KMS-11 (cell line): ENCODE data around the gene ADAMTS17.

Source experiments
- H2AFZ ChIP-seq: fragments of 200-600 bp; sonication (generic); 2 replicates; pipeline ENCODE4 v1.6.1; 2016; ENCODE audit warnings: antibody characterized with exemption, mixed run types, low read depth
- H3K27ac ChIP-seq: fragments of 200-600 bp; sonication (generic); 2 replicates; pipeline ENCODE4 v1.6.1; 2016; ENCODE audit warnings: mild to moderate bottlenecking, mixed run types
- H3K27me3 ChIP-seq: fragments of 200-600 bp; sonication (generic); 2 replicates; pipeline ENCODE4 v1.6.1; 2017; ENCODE audit warnings: mild to moderate bottlenecking, low read depth, mixed run types, moderate library complexity; ENCODE audit not compliant: insufficient read depth
- H3K36me3 ChIP-seq: fragments of 200-600 bp; sonication (generic); 2 replicates; pipeline ENCODE4 v1.6.1; 2017; ENCODE audit warnings: mild to moderate bottlenecking, mixed run types; ENCODE audit not compliant: insufficient read depth
- H3K4me1 ChIP-seq: fragments of 200-600 bp; sonication (generic); 2 replicates; pipeline ENCODE4 v1.6.1; 2016; ENCODE audit warnings: mild to moderate bottlenecking, low read depth, mixed run types; ENCODE audit not compliant: poor library complexity, severe bottlenecking
- H3K4me2 ChIP-seq: fragments of 200-600 bp; sonication (generic); 2 replicates; pipeline ENCODE4 v1.7.0; 2016; ENCODE audit warnings: mild to moderate bottlenecking, mixed run types
- H3K4me3 ChIP-seq: fragments of 200-600 bp; sonication (generic); IDR thresholded peaks from 2 replicates; pipeline ENCODE4 v1.6.1; 2017; ENCODE audit warnings: low read depth, low read length, mixed read lengths; ENCODE audit not compliant: insufficient read depth
- H3K79me2 ChIP-seq: fragments of 200-600 bp; sonication (generic); 2 replicates; pipeline ENCODE4 v1.6.1; 2016; ENCODE audit warnings: low read depth, mixed run types; ENCODE audit not compliant: insufficient read depth
- H3K9ac ChIP-seq: fragments of 200-600 bp; sonication (generic); 2 replicates; pipeline ENCODE4 v1.6.1; 2016; ENCODE audit warnings: mild to moderate bottlenecking, mixed run types
- H4K20me1 ChIP-seq: fragments of 200-600 bp; sonication (generic); 2 replicates; pipeline ENCODE4 v1.6.1; 2016; ENCODE audit warnings: mild to moderate bottlenecking, mixed run types; ENCODE audit not compliant: insufficient read depth
- CTCF ChIP-seq: fragments of 200-600 bp; sonication (generic); conservative IDR thresholded peaks from 2 replicates; pipeline ENCODE4 v1.6.1; 2017; ENCODE audit warnings: low read depth, mild to moderate bottlenecking, antibody characterized with exemption, low read length, moderate library complexity, mixed read lengths

ADAMTS17 gene

GRCh38 chr15:99970891-99971430, 370.8 kb downstream of the ADAMTS17 start:
- Histone ChIP-seq H2AFZ (no peak overlapping the region), H4K20me1 (no peaks in the 10 kb centered on the region), H3K36me3 (no peaks in the 10 kb centered on the region), H3K9ac (no peak overlapping the region), H3K4me1 (no peaks in the 10 kb centered on the region), H3K79me2 (no peaks in the 10 kb centered on the region), H3K4me2 (no peak overlapping the region), H3K4me3 (no peak overlapping the region), H3K27me3 (no peaks in the 10 kb centered on the region), H3K27ac (no peak overlapping the region)
- no peak for TF ChIP-seq CTCF

GRCh38 chr15:99969261-99969920, 372.4 kb downstream of the ADAMTS17 start:
- H3K9ac ChIP-seq: no peak overlapping the region
- no peaks in the 10 kb centered on the region for H3K79me2 ChIP-seq
- H3K4me2 ChIP-seq: no peak overlapping the region
- H2AFZ ChIP-seq: no peak overlapping the region
- H3K27ac ChIP-seq: no peak overlapping the region
- H3K4me1 ChIP-seq: no peaks in the 10 kb centered on the region
- TF ChIP-seq CTCF: no peak
- no peaks in the 10 kb centered on the region for H4K20me1 ChIP-seq
- H3K27me3 ChIP-seq: no peaks in the 10 kb centered on the region
- no peaks in the 10 kb centered on the region for H3K36me3 ChIP-seq
- H3K4me3 ChIP-seq: no peak overlapping the region

- no peak overlapping the region for H2AFZ ChIP-seq
- no peak for TF ChIP-seq CTCF
- H3K4me1 ChIP-seq: no peaks in the 10 kb centered on the region
Measured at GRCh38 chr15:99967841-99968371, 373.9 kb downstream of the ADAMTS17 start.

GRCh38 chr15:99966815-99967214, 375.0 kb downstream of the ADAMTS17 start:
- H3K79me2 ChIP-seq: no peaks in the 10 kb centered on the region
- H4K20me1 ChIP-seq: no peaks in the 10 kb centered on the region
- no peak overlapping the region for H3K27ac ChIP-seq
- H3K27me3 ChIP-seq: no peaks in the 10 kb centered on the region
- no peak overlapping the region for H2AFZ ChIP-seq
- no peak overlapping the region for H3K4me3 ChIP-seq
- no peaks in the 10 kb centered on the region for H3K4me1 ChIP-seq
- H3K36me3 ChIP-seq: no peaks in the 10 kb centered on the region
- TF ChIP-seq CTCF: no peak
- H3K4me2 ChIP-seq: no peak overlapping the region
- H3K9ac ChIP-seq: no peak overlapping the region

More at GRCh38 chr15:99967841-99968371, 373.9 kb downstream of the ADAMTS17 start:
- H3K9ac ChIP-seq: no peak overlapping the region
- no peaks in the 10 kb centered on the region for H4K20me1 ChIP-seq
- no peak overlapping the region for H3K4me2 ChIP-seq
- H3K27ac ChIP-seq: no peak overlapping the region
- no peak overlapping the region for H3K4me3 ChIP-seq
- H3K79me2 ChIP-seq: no peaks in the 10 kb centered on the region
- H3K36me3 ChIP-seq: no peaks in the 10 kb centered on the region
- H3K27me3 ChIP-seq: no peaks in the 10 kb centered on the region
